PFSK-1 (cell line): ENCODE measurements around the gene PLEKHN1.

ENCODE experiments used
- FOXP2 ChIP-seq: optimal IDR thresholded peaks from 2 replicates; pipeline ENCODE3; 2011; ENCODE audit warnings: borderline replicate concordance, control low read depth, inconsistent platforms; ENCODE audit not compliant: insufficient read depth; ENCODE audit errors: extremely low read length, extremely low read depth
- POLR2AphosphoS5 ChIP-seq: IDR thresholded peaks from 2 replicates; pipeline ENCODE4 v1.6.1; 2012; ENCODE audit warnings: low read depth, mild to moderate bottlenecking, control low read depth, low read length, moderate library complexity
- REST ChIP-seq, 2 experiments: IDR thresholded peaks; 2 replicates each; pipeline versions ENCODE4 v1.6.1 to v1.8.0; 2011 to 2012; ENCODE audit warnings: low read depth in 2 of 2, low read length in 2 of 2, control low read depth in 1 of 2, inconsistent platforms in 1 of 2, mild to moderate bottlenecking in 1 of 2, moderate library complexity in 1 of 2; ENCODE audit not compliant: insufficient read depth in 1 of 2
- SIN3A ChIP-seq: IDR thresholded peaks from 2 replicates; pipeline ENCODE4 v1.6.1; 2012; ENCODE audit warnings: mild to moderate bottlenecking, low read length, moderate library complexity, borderline replicate concordance; ENCODE audit not compliant: insufficient read depth
- TAF1 ChIP-seq: IDR thresholded peaks from 2 replicates; pipeline ENCODE4 v1.6.1; 2012; ENCODE audit warnings: low read length, control low read depth, borderline replicate concordance; ENCODE audit not compliant: insufficient read depth

The PLEKHN1 gene

GRCh38 chr1:929712-930632 lies 36.3 kb upstream of the PLEKHN1 start:
- TF ChIP-seq SIN3A = no peak
- TF ChIP-seq TAF1 = no peak
- TF ChIP-seq FOXP2 = no peak
- no peak for TF ChIP-seq POLR2AphosphoS5
- TF ChIP-seq REST (IDR thresholded peaks at IDR 0.05; ENCODE audit: insufficient read depth in 1 of 2, low read depth in 2 of 2, low read length in 2 of 2) = no peak

GRCh38 chr1:930633-931138 lies 35.6 kb upstream of the PLEKHN1 start:
- TF ChIP-seq FOXP2 = no peak
- TF ChIP-seq SIN3A = no peak
- no peak for TF ChIP-seq TAF1
- no peak for TF ChIP-seq REST (IDR thresholded peaks at IDR 0.05; ENCODE audit: insufficient read depth in 1 of 2, low read depth in 2 of 2, low read length in 2 of 2)
- no peak for TF ChIP-seq POLR2AphosphoS5

- TF ChIP-seq FOXP2 = no peak
- no peak for TF ChIP-seq POLR2AphosphoS5
Observed at GRCh38 chr1:931380-932172, 34.7 kb upstream of the PLEKHN1 start.

GRCh38 chr1:932173-932510 lies 34.1 kb upstream of the PLEKHN1 start:
- TF ChIP-seq TAF1 (no peak), FOXP2 (no peak), REST (IDR thresholded peaks at IDR 0.05; ENCODE audit: insufficient read depth in 1 of 2, low read depth in 2 of 2, low read length in 2 of 2) (no peak), POLR2AphosphoS5 (no peak), SIN3A (no peak)

- TF ChIP-seq TAF1 (no peak), FOXP2 (no peak), POLR2AphosphoS5 (no peak), SIN3A (no peak), REST (IDR thresholded peaks at IDR 0.05; ENCODE audit: insufficient read depth in 1 of 2, low read depth in 2 of 2, low read length in 2 of 2) (no peak)
Observed at GRCh38 chr1:932776-933602, 33.3 kb upstream of the PLEKHN1 start.
